Skeletal muscle tissue (tissue), 4 donors: ENCODE results near the gene CSTPP1. TPM values are rescaled to one million over a fixed set of nuclear protein-coding genes. Genes with fewer than 3 reads are reported as not detected.
A peak's percentile ranks its signal among the peaks of the same experiment; 100 is the strongest.

ENCODE experiments used
- H3K27ac ChIP-seq: one replicate; pipeline ENCODE4 v1.7.0; 2013; ENCODE audit warnings: mild to moderate bottlenecking, low read depth, low read length, inconsistent platforms
- H3K27me3 ChIP-seq, 3 donors: one replicate each; pipeline ENCODE4 v1.7.0; 2013; ENCODE audit warnings: low read length in 3 of 3; ENCODE audit not compliant: control insufficient read depth in 3 of 3, insufficient read depth in 3 of 3
- H3K36me3 ChIP-seq, 3 donors: one replicate each; pipeline ENCODE4 v1.7.0; 2013; ENCODE audit warnings: low read length in 3 of 3; ENCODE audit not compliant: control insufficient read depth in 3 of 3, insufficient read depth in 3 of 3
- H3K4me1 ChIP-seq, 3 donors: one replicate each; pipeline ENCODE4 v1.7.0; 2013; ENCODE audit warnings: low read length in 3 of 3, mild to moderate bottlenecking in 3 of 3; ENCODE audit not compliant: control insufficient read depth in 3 of 3, insufficient read depth in 3 of 3
- H3K4me3 ChIP-seq, 3 donors: one replicate each; pipeline ENCODE4 v1.7.0; 2013; ENCODE audit warnings: low read length in 3 of 3
- H3K9ac ChIP-seq, 3 donors: one replicate each; pipeline ENCODE4 v1.7.0; 2013; ENCODE audit warnings: low read length in 3 of 3, mild to moderate bottlenecking in 3 of 3, moderate library complexity in 2 of 3, low read depth in 1 of 3
- H3K9me3 ChIP-seq, 3 donors: one replicate each; pipeline ENCODE4 v1.7.0; 2013; ENCODE audit warnings: low read length in 3 of 3; ENCODE audit not compliant: control insufficient read depth in 3 of 3
- total RNA-seq: library from RNA; depleted of rRNA; stranded (reverse); fragments of >200 nt; gene quantifications from one replicate; pipeline ENCODE4 v1.2.3, GENCODE V29; 2014
- donor health status: Osteomylitis.

Gene CSTPP1
- total RNA-seq, 1 donor from 2014 or later = 16.7 TPM

- Histone ChIP-seq H3K4me1 (peaks cover 16 to 28% (median 19%) of the 10 kb centered on the region in 3 donors), H3K4me3 (no peak overlapping the region), H3K36me3 (peaks cover 2 to 8% (median 7%) of the 10 kb centered on the region in 3 donors), H3K9ac (no peak overlapping the region), H3K27me3 (no peaks in the 10 kb centered on the region), H3K9me3 (no peaks in the 10 kb centered on the region), H3K27ac (no peak overlapping the region)
These were observed 220.4 kb downstream of the CSTPP1 start for GRCh38 chr11:47156951-47157350.

- Histone ChIP-seq H3K36me3 (peaks cover 2 to 8% (median 7%) of the 10 kb centered on the region in 3 donors), H3K4me1 (peaks cover 23 to 33% (median 26%) of the 10 kb centered on the region in 3 donors), H3K27ac (no peak overlapping the region), H3K9ac (no peak overlapping the region), H3K27me3 (no peaks in the 10 kb centered on the region), H3K4me3 (no peak overlapping the region), H3K9me3 (no peaks in the 10 kb centered on the region)
These were observed 221.2 kb downstream of the CSTPP1 start for GRCh38 chr11:47157805-47158204.

DNA sequence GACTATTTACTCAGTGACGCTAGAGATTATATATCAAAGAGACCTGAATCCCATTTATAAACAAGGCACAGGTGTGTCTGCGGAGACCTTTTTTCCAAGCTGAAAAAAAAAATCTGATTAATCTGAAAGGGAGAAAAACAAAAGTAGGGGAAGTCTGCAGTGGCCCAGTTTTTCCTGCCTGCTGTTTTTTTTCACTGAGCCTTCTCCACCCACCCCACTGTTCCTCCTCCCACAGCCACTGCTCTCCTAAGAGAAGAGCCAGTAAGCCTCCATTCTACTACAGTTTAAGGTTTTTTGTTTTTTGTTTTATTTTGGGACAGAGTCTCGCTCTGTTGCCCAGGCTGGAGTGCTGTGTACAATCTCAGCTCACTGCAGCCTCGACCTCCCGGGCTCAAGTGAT is 221.7 kb downstream of the CSTPP1 start:
- Histone ChIP-seq H3K9me3 (no peaks in the 10 kb centered on the region), H3K27me3 (no peaks in the 10 kb centered on the region), H3K9ac (no peak overlapping the region), H3K27ac (no peak overlapping the region), H3K4me1 (peaks cover 21 to 30% (median 22%) of the 10 kb centered on the region in 3 donors), H3K36me3 (peaks cover 2 to 10% (median 7%) of the 10 kb centered on the region in 3 donors), H3K4me3 (no peak overlapping the region)

DNA sequence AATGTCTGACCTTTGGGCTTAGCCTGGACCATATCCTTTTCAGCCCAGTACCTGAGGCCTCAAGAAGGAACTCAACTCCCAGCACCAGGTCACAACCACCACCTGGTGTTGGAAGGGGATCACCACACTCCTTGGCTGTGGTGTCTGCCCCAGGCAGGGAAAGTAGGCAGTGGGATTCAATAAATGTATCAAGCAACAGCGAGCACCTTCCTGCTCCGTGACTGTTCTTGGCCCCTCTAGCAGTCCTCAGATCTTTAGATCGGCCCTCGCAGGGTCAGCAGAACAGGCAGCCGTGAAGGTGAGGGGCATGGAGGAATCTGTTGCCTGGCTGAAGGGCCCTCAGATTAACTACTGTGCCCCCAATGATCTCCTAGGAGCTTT is 224.2 kb downstream of the CSTPP1 start:
- Histone ChIP-seq H3K27me3 (no peaks in the 10 kb centered on the region), H3K4me1 (peaks cover 15 to 28% (median 17%) of the 10 kb centered on the region in 3 donors), H3K9ac (peak overlapping the region in 1 of 3 donors; percentile 21), H3K27ac (no peak overlapping the region), H3K36me3 (peaks cover 23 to 28% (median 27%) of the 10 kb centered on the region in 3 donors), H3K9me3 (no peaks in the 10 kb centered on the region), H3K4me3 (no peak overlapping the region)

GRCh38 chr11:47161134-47161854 is 224.7 kb downstream of the CSTPP1 start:
- Histone ChIP-seq H3K27ac (no peak overlapping the region), H3K9me3 (no peaks in the 10 kb centered on the region), H3K9ac (peak overlapping the region in 2 of 3 donors; percentile 21 to 28), H3K36me3 (peaks cover 28 to 33% (median 32%) of the 10 kb centered on the region in 3 donors), H3K27me3 (no peaks in the 10 kb centered on the region), H3K4me1 (peaks cover 15 to 23% (median 17%) of the 10 kb centered on the region in 3 donors), H3K4me3 (no peak overlapping the region)

DNA sequence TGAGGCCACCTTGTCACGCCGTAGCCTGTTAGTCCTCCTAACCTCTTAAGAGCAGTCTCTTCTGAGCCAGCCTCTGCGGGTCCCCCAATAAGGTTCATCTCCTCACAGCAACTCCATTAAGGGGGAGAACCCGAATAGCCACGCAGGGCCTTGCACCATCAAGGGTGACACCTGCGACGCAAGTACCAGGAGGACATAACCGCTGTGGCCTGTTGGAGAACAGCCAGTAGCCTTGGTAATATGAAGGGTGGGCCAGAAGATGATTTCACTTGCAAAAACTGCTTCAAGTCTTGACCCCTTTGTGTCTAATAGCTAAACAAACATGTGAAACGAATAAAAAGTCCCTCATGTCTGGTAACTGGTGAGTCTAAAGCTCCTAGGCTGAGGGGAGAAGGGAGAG is 225.3 kb downstream of the CSTPP1 start:
- Histone ChIP-seq H3K9me3 (no peaks in the 10 kb centered on the region), H3K4me1 (peaks cover 15 to 23% (median 17%) of the 10 kb centered on the region in 3 donors), H3K27me3 (no peaks in the 10 kb centered on the region), H3K27ac (no peak overlapping the region), H3K4me3 (no peak overlapping the region), H3K9ac (peak overlapping the region in 2 of 3 donors; percentile 28 to 51), H3K36me3 (peaks cover 34 to 36% (median 35%) of the 10 kb centered on the region in 3 donors)

DNA sequence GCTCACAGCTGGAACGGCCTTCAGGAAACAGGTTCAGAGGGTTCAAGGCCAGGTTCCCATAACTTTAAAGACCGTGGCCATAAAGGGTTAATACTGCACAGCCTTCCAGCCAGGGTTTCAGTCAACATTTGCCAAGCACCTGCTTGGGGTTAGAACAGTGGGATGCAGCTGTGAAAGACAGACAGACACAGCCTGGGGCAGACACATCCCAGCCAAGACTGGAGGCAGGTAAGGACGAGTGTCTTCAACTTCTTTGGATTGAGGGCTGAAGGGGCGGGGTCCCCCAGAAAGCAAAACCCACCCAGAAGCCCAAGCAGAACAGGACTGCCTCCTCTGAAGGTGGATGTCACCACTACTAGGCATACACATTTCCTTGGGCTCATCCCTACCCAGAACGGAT is 225.9 kb downstream of the CSTPP1 start:
- Histone ChIP-seq H3K36me3 (peaks cover 38 to 42% (median 40%) of the 10 kb centered on the region in 3 donors), H3K4me3 (no peak overlapping the region), H3K27ac (no peak overlapping the region), H3K27me3 (no peaks in the 10 kb centered on the region), H3K9me3 (no peaks in the 10 kb centered on the region), H3K9ac (peak overlapping the region in 2 of 3 donors; percentile 28 to 51), H3K4me1 (peaks cover 15 to 23% (median 17%) of the 10 kb centered on the region in 3 donors)

DNA sequence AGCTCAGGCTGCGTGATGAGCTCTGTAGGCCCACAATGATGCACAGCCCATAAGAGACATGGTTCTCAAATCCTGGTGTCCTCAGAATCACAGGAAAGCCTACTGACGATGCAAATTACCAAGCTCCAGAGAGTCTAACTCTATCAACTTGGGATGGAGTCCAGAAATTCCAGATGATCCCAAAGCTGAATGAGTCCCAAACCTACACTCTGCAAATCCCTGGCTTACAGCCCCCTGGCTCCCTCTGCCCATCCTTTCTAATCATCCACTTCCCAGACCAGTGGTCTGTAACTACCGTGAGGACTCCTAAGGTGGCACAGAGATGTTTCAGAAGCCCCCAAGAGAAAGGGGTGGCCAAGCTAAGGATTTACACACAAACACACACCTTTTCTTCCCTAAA is 226.6 kb downstream of the CSTPP1 start:
- Histone ChIP-seq H3K36me3 (peaks cover 46 to 49% (median 48%) of the 10 kb centered on the region in 3 donors), H3K4me1 (peaks cover 15 to 23% (median 17%) of the 10 kb centered on the region in 3 donors), H3K9ac (no peak overlapping the region), H3K9me3 (no peaks in the 10 kb centered on the region), H3K27ac (no peak overlapping the region), H3K4me3 (no peak overlapping the region), H3K27me3 (no peaks in the 10 kb centered on the region)

DNA sequence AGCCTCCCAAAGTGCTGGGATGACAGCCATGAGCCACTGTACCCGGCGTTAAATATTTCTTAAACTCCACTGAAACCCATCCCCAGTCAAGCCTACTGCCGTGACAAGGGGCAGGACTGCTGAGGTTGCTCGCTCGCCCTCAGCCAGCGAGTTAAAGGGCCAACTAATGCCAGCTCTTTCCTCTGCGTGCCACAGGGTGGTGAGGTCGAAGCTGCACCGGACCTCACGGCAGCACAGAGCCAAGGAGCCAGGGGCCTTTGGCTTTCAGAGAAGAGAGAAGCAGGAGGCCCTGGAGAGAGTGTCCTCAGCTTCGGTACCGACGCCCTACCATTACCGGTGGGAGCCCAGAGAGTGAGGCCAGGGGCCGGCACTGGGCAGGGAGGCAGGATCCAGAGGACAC is 227.3 kb downstream of the CSTPP1 start:
- Histone ChIP-seq H3K36me3 (peaks cover 52 to 56% (median 54%) of the 10 kb centered on the region in 3 donors), H3K4me3 (no peak overlapping the region)

GRCh38 chr11:47164321-47164720 is 227.8 kb downstream of the CSTPP1 start:
- Histone ChIP-seq H3K27ac (no peak overlapping the region), H3K9me3 (no peaks in the 10 kb centered on the region), H3K4me3 (no peak overlapping the region), H3K36me3 (peaks cover 55 to 60% (median 57%) of the 10 kb centered on the region in 3 donors), H3K4me1 (peaks cover 15 to 23% (median 17%) of the 10 kb centered on the region in 3 donors), H3K9ac (peak overlapping the region in 1 of 3 donors; percentile 40), H3K27me3 (no peaks in the 10 kb centered on the region)

More for the DNA sequence above, 227.3 kb downstream of the CSTPP1 start:
- Histone ChIP-seq H3K27ac (no peak overlapping the region), H3K4me1 (peaks cover 15 to 23% (median 17%) of the 10 kb centered on the region in 3 donors), H3K9ac (peak overlapping the region in 2 of 3 donors; percentile 35 to 40), H3K9me3 (no peaks in the 10 kb centered on the region), H3K27me3 (no peaks in the 10 kb centered on the region)
